Endodermal cell (in vitro differentiated cells): ENCODE results near the gene USP54. TPM values are rescaled to one million over a fixed set of nuclear protein-coding genes. Genes with fewer than 3 reads are reported as not detected.

Experiments
- DNase-seq: peaks from one replicate; pipeline ENCODE4 v3.0.0-alpha.2; 2017
- H3K27ac ChIP-seq: 2 replicates; pipeline ENCODE4 v1.5.1; 2013; ENCODE audit warnings: mild to moderate bottlenecking, low read depth, low read length, moderate library complexity
- H3K27me3 ChIP-seq: 2 replicates; pipeline ENCODE4 v1.6.1; 2013; ENCODE audit warnings: mild to moderate bottlenecking, low read length, moderate library complexity; ENCODE audit not compliant: insufficient read depth, control insufficient read depth, poor library complexity, severe bottlenecking
- H3K36me3 ChIP-seq: 2 replicates; pipeline ENCODE4 v1.7.0; 2013; ENCODE audit warnings: mild to moderate bottlenecking, low read length, moderate library complexity; ENCODE audit not compliant: control insufficient read depth, insufficient read depth
- H3K4me1 ChIP-seq: one replicate; pipeline ENCODE4 v1.7.0; 2013; ENCODE audit warnings: low read length; ENCODE audit not compliant: control insufficient read depth, insufficient read depth
- H3K4me3 ChIP-seq: 2 replicates; pipeline ENCODE4 v1.5.1; 2013; ENCODE audit warnings: mild to moderate bottlenecking, low read length, moderate library complexity
- H3K9ac ChIP-seq: 2 replicates; pipeline ENCODE4 v1.6.1; 2013; ENCODE audit warnings: mild to moderate bottlenecking, low read length, moderate library complexity; ENCODE audit not compliant: poor library complexity, severe bottlenecking; ENCODE audit errors: extremely low read depth
- H3K9me3 ChIP-seq: 2 replicates; pipeline ENCODE4 v1.6.1; 2013; ENCODE audit warnings: mild to moderate bottlenecking, low read length, moderate library complexity; ENCODE audit not compliant: control insufficient read depth
- H3K27ac Mint-ChIP-seq: 2 replicates; pipeline ENCODE4 v1.8.0; 2020; ENCODE audit warnings: mixed read lengths
- H3K27me3 Mint-ChIP-seq: 2 replicates; pipeline ENCODE4 v1.8.0; 2021; ENCODE audit warnings: mild to moderate bottlenecking, mixed read lengths; ENCODE audit not compliant: insufficient read depth
- H3K36me3 Mint-ChIP-seq: 2 replicates; pipeline ENCODE4 v1.8.0; 2020; ENCODE audit warnings: low read depth, mixed read lengths
- H3K4me1 Mint-ChIP-seq: 2 replicates; pipeline ENCODE4 v1.8.0; 2020; ENCODE audit warnings: mixed read lengths
- H3K4me3 Mint-ChIP-seq: 2 replicates; pipeline ENCODE4 v1.8.0; 2020; ENCODE audit warnings: mild to moderate bottlenecking, moderate library complexity, mixed read lengths
- H3K9me3 Mint-ChIP-seq: 2 replicates; pipeline ENCODE4 v1.8.0; 2020; ENCODE audit warnings: mild to moderate bottlenecking, mixed read lengths
- CTCF ChIP-seq: fragments of 200-600 bp; sonication (generic); conservative IDR thresholded peaks from 2 replicates; pipeline ENCODE4 v1.5.0; 2021; ENCODE audit warnings: antibody characterized with exemption, mild to moderate bottlenecking
- WGBS, 2 experiments: methylation state at CpG; one replicate each; pipeline versions ENCODE4 v1.1.5 to v1.1.7; 2013; ENCODE audit warnings: missing lambda C conversion rate in 2 of 2, mixed read lengths in 1 of 2; ENCODE audit not compliant: insufficient coverage in 1 of 2, insufficient read length in 1 of 2; 5-methylcytosine and 5-hydroxymethylcytosine counted together
- total RNA-seq, 2 donors: library from RNA; stranded (reverse); fragmentation: NEBNext Ultra II Directional in 1 of 2; extraction: Animal tissue kit (Norgen Biotek cat#: 25700) in 1 of 2; gene quantifications; 2 replicates in 1 of 2; 3 replicates in 1 of 2; pipeline ENCODE4 v1.2.1, GENCODE V29; 2021

Gene USP54
- total RNA-seq, 2 donors from 2014 or later, result 89.5 to 110 TPM

GRCh38 chr10:73609116-73609515, 18.0 kb upstream of the USP54 start:
- 84 to 96% methylated on average over 4 of the region's 4 CpGs for WGBS, 2 experiments
- no peak for DNase-seq
- Histone ChIP-seq H3K9ac (no peak overlapping the region), H3K9me3 (no peaks in the 10 kb centered on the region), H3K36me3 (peaks cover 6% of the 10 kb centered on the region), H3K27me3 (no peaks in the 10 kb centered on the region), H3K4me3 (no peak overlapping the region), H3K4me1 (no peaks in the 10 kb centered on the region), H3K27ac (no peak overlapping the region)
- no peaks in the 10 kb centered on the region for H3K27me3 Mint-ChIP-seq
- no peaks in the 10 kb centered on the region for H3K9me3 Mint-ChIP-seq
- TF ChIP-seq CTCF, result no peak
- no peak overlapping the region for H3K4me3 Mint-ChIP-seq
- no peaks in the 10 kb centered on the region for H3K4me1 Mint-ChIP-seq
- peak overlapping the region; percentile 45 for H3K27ac Mint-ChIP-seq
- peaks cover 23% of the 10 kb centered on the region for H3K36me3 Mint-ChIP-seq

GRCh38 chr10:73601486-73601921, 10.4 kb upstream of the USP54 start:
- WGBS, 2 experiments, result 68 to 76% methylated on average over 3 of the region's 3 CpGs
- DNase-seq, result peak; percentile 62
- no peak for TF ChIP-seq CTCF
- H3K27ac Mint-ChIP-seq, result peak overlapping the region; percentile 80
- peaks cover 6% of the 10 kb centered on the region for H3K36me3 ChIP-seq
- peak overlapping the region; percentile 33 for H3K27ac ChIP-seq
- H3K27me3 ChIP-seq, result no peaks in the 10 kb centered on the region
- no peak overlapping the region for H3K4me3 Mint-ChIP-seq
- peaks cover 8% of the 10 kb centered on the region for H3K4me1 Mint-ChIP-seq
- H3K36me3 Mint-ChIP-seq, result peaks cover 41% of the 10 kb centered on the region
- H3K4me3 ChIP-seq, result no peak overlapping the region
- peak overlapping the region; percentile 42 for H3K9ac ChIP-seq
- no peaks in the 10 kb centered on the region for H3K4me1 ChIP-seq
- H3K9me3 ChIP-seq, result no peaks in the 10 kb centered on the region
- H3K9me3 Mint-ChIP-seq, result no peaks in the 10 kb centered on the region
- H3K27me3 Mint-ChIP-seq, result no peaks in the 10 kb centered on the region

- Histone ChIP-seq H3K9me3 (no peaks in the 10 kb centered on the region), H3K27ac (no peak overlapping the region), H3K27me3 (no peaks in the 10 kb centered on the region), H3K4me1 (no peaks in the 10 kb centered on the region), H3K9ac (no peak overlapping the region), H3K36me3 (no peaks in the 10 kb centered on the region), H3K4me3 (no peak overlapping the region)
- WGBS, 2 experiments, result 100% methylated on average over 1 of the region's 1 CpG
- H3K27me3 Mint-ChIP-seq, result no peaks in the 10 kb centered on the region
- DNase-seq, result no peak
- peaks cover 16% of the 10 kb centered on the region for H3K4me1 Mint-ChIP-seq
- H3K36me3 Mint-ChIP-seq, result peaks cover 19% of the 10 kb centered on the region
- H3K27ac Mint-ChIP-seq, result peak overlapping the region; percentile 62
- no peak overlapping the region for H3K4me3 Mint-ChIP-seq
- no peaks in the 10 kb centered on the region for H3K9me3 Mint-ChIP-seq
- TF ChIP-seq CTCF, result no peak
Observed at GRCh38 chr10:73597346-73597745, 6.2 kb upstream of the USP54 start.
